Stimulated activated CD4-positive, alpha-beta T cell treated with anti-CD3 and anti-CD28 coated beads, Interleukin-12 subunit alpha, Interleukin-12 subunit beta, amount 100 ng/mL, for 48 hours (primary cell): ENCODE results near the gene RABGAP1L.
"Not testable (repeated sequence)": the region's sequence is repeated elsewhere in the genome, so short reads cannot be mapped to it uniquely, and the experiment has no call there.

Source experiments
- DNase-seq, 3 donors: peaks; one replicate each; pipeline ENCODE4 v3.0.0-alpha.2; 2020; ENCODE audit warnings: low read depth in 2 of 3, low spot score in 1 of 3

The RABGAP1L gene

GRCh38 chr1:174238845-174239501, 79.7 kb downstream of the RABGAP1L start:
- not testable (repeated sequence) for DNase-seq

GRCh38 chr1:174239541-174239940, 80.2 kb downstream of the RABGAP1L start:
- DNase-seq, result no peak

- no peak for DNase-seq
Measured at GRCh38 chr1:174242856-174243255, 83.5 kb downstream of the RABGAP1L start.

- DNase-seq, result no peak
Measured at GRCh38 chr1:174243451-174244000, 84.2 kb downstream of the RABGAP1L start.

- no peak for DNase-seq
Measured at GRCh38 chr1:174244017-174244416, 84.7 kb downstream of the RABGAP1L start.

- DNase-seq, result no peak
Measured at GRCh38 chr1:174247472-174247871, 88.2 kb downstream of the RABGAP1L start.

GRCh38 chr1:174248041-174248440, 88.7 kb downstream of the RABGAP1L start:
- DNase-seq, result no peak

GRCh38 chr1:174256386-174256785, 97.1 kb downstream of the RABGAP1L start:
- DNase-seq, result not testable (repeated sequence)

GRCh38 chr1:174258148-174258550, 98.8 kb downstream of the RABGAP1L start:
- peak; percentile 3 to 48 (median 15) for DNase-seq

GRCh38 chr1:174262349-174263241, 103.3 kb downstream of the RABGAP1L start:
- peak in 1 of 3 donors; percentile 6 for DNase-seq

GRCh38 chr1:174265282-174265681, 106.0 kb downstream of the RABGAP1L start:
- DNase-seq, result no peak

GRCh38 chr1:174266476-174266875, 107.2 kb downstream of the RABGAP1L start:
- DNase-seq, result no peak

- DNase-seq, result no peak
Measured at GRCh38 chr1:174266991-174267612, 107.8 kb downstream of the RABGAP1L start.

GRCh38 chr1:174269989-174270651, 110.8 kb downstream of the RABGAP1L start:
- no peak for DNase-seq

- no peak for DNase-seq
Measured at GRCh38 chr1:174273190-174273589, 113.9 kb downstream of the RABGAP1L start.

- no peak for DNase-seq
Measured at GRCh38 chr1:174273776-174274175, 114.5 kb downstream of the RABGAP1L start.

GRCh38 chr1:174274452-174274851, 115.1 kb downstream of the RABGAP1L start:
- no peak for DNase-seq

GRCh38 chr1:174274884-174275283, 115.6 kb downstream of the RABGAP1L start:
- DNase-seq, result no peak

GRCh38 chr1:174276087-174276486, 116.8 kb downstream of the RABGAP1L start:
- no peak for DNase-seq

GRCh38 chr1:174284052-174284451, 124.7 kb downstream of the RABGAP1L start:
- no peak for DNase-seq

GRCh38 chr1:174286042-174286441, 126.7 kb downstream of the RABGAP1L start:
- no peak for DNase-seq
